Prostate gland (tissue), 2 donors: ENCODE measurements around the gene RER1. TPM values are rescaled to one million over a fixed set of nuclear protein-coding genes. Genes with fewer than 3 reads are reported as not detected.

Experiments
- DNase-seq: peaks from one replicate; pipeline ENCODE4 v3.0.0-alpha.2; 2019; ENCODE audit warnings: low spot score
- H3K27ac ChIP-seq, 2 donors: fragments of 200-600 bp; sonication (generic); 2 replicates each; pipeline ENCODE4 v1.5.1; 2017 to 2019
- H3K27me3 ChIP-seq: fragments of 200-600 bp; sonication (generic); replicated peaks from 2 replicates; pipeline ENCODE4 v1.5.1; 2019; ENCODE audit not compliant: insufficient read depth
- H3K36me3 ChIP-seq, 2 donors: fragments of 200-600 bp; sonication (generic); 1 replicate in 1 of 2; 2 replicates in 1 of 2; pipeline versions ENCODE4 v1.5.1 to v1.8.1; 2017 to 2019
- H3K4me1 ChIP-seq: fragments of 200-600 bp; sonication (generic); replicated peaks from 2 replicates; pipeline ENCODE4 v1.5.1; 2019
- H3K4me3 ChIP-seq, 2 donors: fragments of 200-600 bp; sonication (generic); 2 replicates each; pipeline ENCODE4 v1.5.1; 2017 to 2019
- H3K9me3 ChIP-seq: fragments of 200-600 bp; sonication (generic); 2 replicates; pipeline ENCODE4 v1.5.1; 2017
- POLR2A ChIP-seq: fragments of 450-650 bp; IDR thresholded peaks from one replicate; pipeline ENCODE4 v1.6.1; 2016; ENCODE audit warnings: antibody characterized with exemption, mild to moderate bottlenecking
- POLR2AphosphoS5 ChIP-seq: sonication (generic); formaldehyde crosslinking; IDR thresholded peaks from one replicate; pipeline ENCODE4 v1.6.1; 2017; ENCODE audit warnings: antibody characterized with exemption
- WGBS: methylation state at CpG from one replicate; pipeline ENCODE4 v1.1.5; 2018; 5-methylcytosine and 5-hydroxymethylcytosine counted together
- intact Hi-C: fragments of 100-400 bp; cut with DNase I; formaldehyde crosslinking; loops from one replicate; pipeline ENCODE4 v1.14.2; 2022
- total RNA-seq, 2 donors: library from RNA; depleted of rRNA; stranded (reverse); fragments of >200 nt; gene quantifications; one replicate each; pipeline ENCODE4 v1.1.0, GENCODE V29; 2016
- TF ChIP-seq, protein P1 (sequence below), 4 experiments: fragments of 200-600 bp in 2 of 4; fragments of 450-650 bp in 2 of 4; sonication (generic) in 2 of 4; IDR thresholded peaks; 1 replicate in 3 of 4; 2 replicates in 1 of 4; pipeline ENCODE4 v1.5.1; 2016 to 2019; ENCODE audit warnings: antibody characterized with exemption in 4 of 4, mild to moderate bottlenecking in 2 of 4, moderate library complexity in 2 of 4

The RER1 gene
- total RNA-seq, 2 donors from 2014 or later, result 86.1 to 97.0 TPM

DNA sequence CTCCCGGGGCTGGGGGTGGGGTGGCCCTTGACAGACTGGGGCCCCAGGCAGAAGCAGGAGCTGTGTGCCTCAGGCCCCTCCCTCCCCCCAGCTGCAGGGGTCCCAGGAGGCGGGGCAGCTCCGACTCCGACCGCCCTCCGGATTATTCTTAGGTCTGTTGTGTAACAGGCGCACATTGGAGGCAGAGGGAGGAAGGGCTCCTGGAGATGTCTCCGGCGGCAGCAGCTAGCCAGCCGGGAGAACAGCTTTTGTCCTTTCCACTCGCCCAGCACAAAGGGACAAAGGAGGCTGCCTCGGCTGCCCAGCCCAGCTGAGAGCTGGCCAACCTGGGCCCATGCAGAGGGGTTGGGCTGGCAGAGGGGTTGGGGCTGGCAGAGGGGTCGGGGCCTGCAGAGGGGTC, 54.8 kb downstream of the RER1 start:
- TF ChIP-seq POLR2AphosphoS5 (no peak), POLR2A (no peak)
- TF ChIP-seq, protein P1, sequence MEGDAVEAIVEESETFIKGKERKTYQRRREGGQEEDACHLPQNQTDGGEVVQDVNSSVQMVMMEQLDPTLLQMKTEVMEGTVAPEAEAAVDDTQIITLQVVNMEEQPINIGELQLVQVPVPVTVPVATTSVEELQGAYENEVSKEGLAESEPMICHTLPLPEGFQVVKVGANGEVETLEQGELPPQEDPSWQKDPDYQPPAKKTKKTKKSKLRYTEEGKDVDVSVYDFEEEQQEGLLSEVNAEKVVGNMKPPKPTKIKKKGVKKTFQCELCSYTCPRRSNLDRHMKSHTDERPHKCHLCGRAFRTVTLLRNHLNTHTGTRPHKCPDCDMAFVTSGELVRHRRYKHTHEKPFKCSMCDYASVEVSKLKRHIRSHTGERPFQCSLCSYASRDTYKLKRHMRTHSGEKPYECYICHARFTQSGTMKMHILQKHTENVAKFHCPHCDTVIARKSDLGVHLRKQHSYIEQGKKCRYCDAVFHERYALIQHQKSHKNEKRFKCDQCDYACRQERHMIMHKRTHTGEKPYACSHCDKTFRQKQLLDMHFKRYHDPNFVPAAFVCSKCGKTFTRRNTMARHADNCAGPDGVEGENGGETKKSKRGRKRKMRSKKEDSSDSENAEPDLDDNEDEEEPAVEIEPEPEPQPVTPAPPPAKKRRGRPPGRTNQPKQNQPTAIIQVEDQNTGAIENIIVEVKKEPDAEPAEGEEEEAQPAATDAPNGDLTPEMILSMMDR (IDR thresholded peaks at IDR 0.05), result no peak
- Histone ChIP-seq H3K27ac (no peak overlapping the region), H3K4me1 (no peaks in the 10 kb centered on the region), H3K9me3 (no peaks in the 10 kb centered on the region), H3K36me3 (no peaks in the 10 kb centered on the region), H3K27me3 (no peaks in the 10 kb centered on the region), H3K4me3 (no peak overlapping the region)
- no peak for DNase-seq
- WGBS, result 47% methylated on average over 13 of the region's 13 CpGs
- intact Hi-C loops, result no loop called here

DNA sequence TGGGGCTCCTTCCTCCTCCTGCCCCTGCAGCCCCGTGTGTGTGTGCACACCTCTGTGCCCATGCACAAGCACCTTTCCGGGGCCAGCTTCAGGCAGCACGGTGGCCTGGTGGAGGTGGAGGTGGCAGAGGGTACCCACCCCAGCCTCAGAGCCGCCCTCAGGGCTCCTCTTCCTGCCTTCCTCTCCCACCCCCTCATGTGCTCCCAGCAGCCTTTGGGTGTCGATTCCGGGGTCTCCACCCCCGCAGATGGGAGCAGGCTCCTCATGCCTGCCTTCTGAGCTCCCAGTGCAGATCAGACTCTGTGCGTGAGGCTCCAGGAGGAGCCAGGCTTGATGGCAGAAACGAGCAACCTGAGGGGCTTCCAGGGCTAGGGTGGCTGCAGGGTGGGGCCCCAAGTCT, 55.2 kb downstream of the RER1 start:
- H3K4me1 ChIP-seq, result no peaks in the 10 kb centered on the region
- TF ChIP-seq POLR2AphosphoS5 (no peak), POLR2A (no peak)
- TF ChIP-seq, protein P1 (IDR thresholded peaks at IDR 0.05), result no peak
- DNase-seq, result no peak
- 57% methylated on average over 9 of the region's 9 CpGs for WGBS
- no peaks in the 10 kb centered on the region for H3K27me3 ChIP-seq
- no peak overlapping the region for H3K27ac ChIP-seq
- no peak overlapping the region for H3K4me3 ChIP-seq
- H3K36me3 ChIP-seq, result no peaks in the 10 kb centered on the region
- no peaks in the 10 kb centered on the region for H3K9me3 ChIP-seq
- intact Hi-C loops, result no loop called here

GRCh38 chr1:2447276-2448097, 55.8 kb downstream of the RER1 start:
- Histone ChIP-seq H3K27me3 (no peaks in the 10 kb centered on the region), H3K36me3 (no peaks in the 10 kb centered on the region), H3K4me3 (no peak overlapping the region), H3K4me1 (no peaks in the 10 kb centered on the region), H3K27ac (no peak overlapping the region), H3K9me3 (no peaks in the 10 kb centered on the region)
- intact Hi-C loops, result no loop called here
- WGBS, result 74% methylated on average over 22 of the region's 23 CpGs
- TF ChIP-seq, protein P1 (IDR thresholded peaks at IDR 0.05), result no peak
- DNase-seq, result no peak

- Histone ChIP-seq H3K27ac (no peak overlapping the region), H3K4me3 (no peak overlapping the region), H3K36me3 (no peaks in the 10 kb centered on the region), H3K27me3 (no peaks in the 10 kb centered on the region), H3K4me1 (no peaks in the 10 kb centered on the region), H3K9me3 (no peaks in the 10 kb centered on the region)
- TF ChIP-seq POLR2A (no peak), POLR2AphosphoS5 (no peak)
- TF ChIP-seq, protein P1 (IDR thresholded peaks at IDR 0.05), result no peak
- intact Hi-C loops, result no loop called here
- no peak for DNase-seq
- 75% methylated on average over 11 of the region's 18 CpGs for WGBS
These were observed 56.4 kb downstream of the RER1 start for GRCh38 chr1:2448098-2448445.
